Ramos (cell line): ENCODE data around the gene DAB1.

Experiments
- in situ Hi-C: fragments of 300-500 bp; cut with MboI; formaldehyde crosslinking; loops from one replicate; pipeline ENCODE4 v1.14.3; 2022; ENCODE audit warnings: low sequenced_read_pairs; ENCODE audit not compliant: unreplicated experiment

DAB1 gene

DNA sequence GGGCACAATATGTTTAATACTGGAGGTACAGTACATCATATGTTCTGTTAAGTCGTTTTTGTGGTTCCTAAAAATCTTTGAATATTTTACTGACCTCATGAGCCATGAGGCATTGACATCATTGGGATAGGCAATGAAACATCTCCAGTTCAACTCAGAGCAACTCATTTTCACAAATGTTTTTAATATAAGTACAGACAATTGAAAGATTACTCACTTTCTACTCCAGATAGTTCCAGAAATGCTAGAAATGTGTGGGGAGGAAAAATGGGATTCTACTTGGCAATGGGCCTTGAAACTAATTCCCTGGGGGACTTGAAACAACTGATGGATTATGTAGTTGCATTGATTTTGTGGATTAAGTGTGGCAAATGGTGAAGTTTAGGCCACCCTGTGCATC, 450.9 kb downstream of the DAB1 start:
- in situ Hi-C loops = no loop called here

DNA sequence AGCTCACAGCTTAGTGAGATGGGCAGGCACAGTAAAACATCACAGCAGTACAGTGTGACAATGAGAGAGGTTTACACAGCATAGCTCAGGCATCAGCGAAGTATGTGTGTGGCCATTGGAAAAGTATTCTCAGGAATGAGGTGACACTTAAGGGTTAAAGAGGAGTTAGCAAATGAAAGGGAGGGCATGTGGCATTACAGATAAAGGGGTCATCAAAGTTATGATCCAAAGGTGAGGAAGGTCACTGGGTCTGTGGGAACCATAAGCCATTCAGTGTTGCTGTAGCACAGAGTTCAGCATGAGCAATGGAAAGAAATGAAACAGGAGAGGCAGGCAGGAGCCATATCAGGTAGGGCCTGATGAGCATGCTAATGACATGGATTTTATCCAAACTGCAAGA, 453.6 kb downstream of the DAB1 start:
- in situ Hi-C loops = no loop called here

GRCh38 chr1:56968878-56969495, 454.9 kb downstream of the DAB1 start:
- in situ Hi-C loops = no loop called here

DNA sequence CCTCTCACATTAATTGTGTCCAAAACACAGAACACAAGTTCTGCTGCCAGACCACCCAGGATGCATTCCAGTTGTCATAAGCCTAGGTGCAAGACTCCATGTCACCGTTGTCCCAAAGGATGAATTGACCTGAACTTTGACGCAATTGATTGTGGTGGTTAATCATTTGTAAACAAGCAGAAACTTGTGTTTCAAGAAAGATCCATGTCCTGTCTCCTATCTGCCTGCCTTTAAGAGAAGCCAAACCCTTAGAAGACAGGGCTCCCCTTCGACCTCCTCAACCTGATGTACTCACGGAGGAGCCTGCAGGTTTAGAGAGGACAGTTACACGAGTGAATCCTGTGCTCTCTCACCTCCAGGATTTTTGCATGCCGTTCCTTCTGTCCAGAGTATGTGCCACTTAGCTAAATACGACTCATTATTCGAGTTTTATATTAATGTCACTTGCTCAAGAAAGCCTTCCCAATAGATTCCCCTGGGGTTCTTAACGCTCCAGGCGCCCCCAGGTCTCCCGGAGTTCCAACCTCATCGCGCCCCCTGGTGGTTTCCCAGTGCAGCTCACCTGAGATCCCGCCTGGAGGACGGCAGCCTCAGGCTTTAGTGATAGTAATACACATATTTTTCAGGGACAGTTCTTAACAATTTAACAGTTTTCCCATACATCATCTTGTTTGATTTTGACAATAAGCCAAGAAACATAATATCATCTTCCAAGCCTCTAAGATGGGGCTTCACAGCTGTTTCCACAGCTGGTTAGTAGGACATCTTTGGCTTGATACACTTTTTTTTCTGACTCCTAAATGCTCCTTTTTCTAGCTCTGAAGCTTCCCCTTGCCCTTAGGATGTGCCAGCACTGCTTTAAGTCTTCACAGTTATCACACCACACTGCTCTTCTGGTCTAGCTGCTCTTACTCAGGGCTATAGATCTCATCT, 455.7 kb downstream of the DAB1 start:
- in situ Hi-C loops = no loop called here

- in situ Hi-C loops = no loop called here
Observed at GRCh38 chr1:56967355-56967754, 456.5 kb downstream of the DAB1 start.

GRCh38 chr1:56966698-56966999, 457.2 kb downstream of the DAB1 start:
- in situ Hi-C loops = no loop called here

DNA sequence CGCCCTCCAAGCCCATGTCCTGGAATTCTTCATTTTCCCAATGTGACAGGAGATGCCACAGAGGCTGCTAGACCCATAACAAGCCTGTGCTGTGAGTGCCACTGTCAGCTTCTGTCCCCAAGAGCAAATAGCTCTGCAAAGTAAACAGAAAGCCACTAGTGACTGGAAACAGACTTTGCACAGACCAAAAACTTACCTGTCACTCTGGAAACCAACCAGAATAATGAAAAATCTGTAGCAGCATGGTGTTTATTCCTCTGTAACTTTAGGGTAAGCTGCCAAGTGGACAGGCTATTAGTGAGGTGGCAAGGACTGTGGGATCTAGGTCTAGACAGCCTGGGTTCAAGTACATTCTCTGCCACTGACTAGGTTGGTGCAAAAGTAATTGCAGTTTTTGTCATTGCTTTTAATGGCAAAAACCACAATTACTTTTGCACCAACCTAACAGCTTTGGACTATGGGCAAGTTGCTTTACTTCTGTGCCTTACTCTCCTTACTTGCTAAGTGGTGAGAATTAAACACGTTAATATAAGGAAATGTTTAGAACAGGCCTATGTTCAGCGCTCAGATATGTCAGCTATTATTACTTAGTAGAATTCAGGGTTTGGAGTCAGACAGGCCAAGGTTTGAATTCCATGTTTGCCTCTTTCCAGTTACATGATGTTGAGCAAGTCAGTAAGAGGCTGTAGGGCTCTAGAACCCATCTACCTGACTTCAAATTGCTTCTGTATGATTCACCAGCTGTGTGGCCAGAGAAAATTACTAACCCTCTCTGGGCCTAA, 457.8 kb downstream of the DAB1 start, which contains the start of gene C8B:
C8B (minus strand) TSS at position 100 of the 782 bp plus-strand sequence; CDS start at position 33, 67 bp downstream.
- in situ Hi-C loops = no loop called here

GRCh38 chr1:56965191-56965590, 458.7 kb downstream of the DAB1 start:
- in situ Hi-C loops = no loop called here

DNA sequence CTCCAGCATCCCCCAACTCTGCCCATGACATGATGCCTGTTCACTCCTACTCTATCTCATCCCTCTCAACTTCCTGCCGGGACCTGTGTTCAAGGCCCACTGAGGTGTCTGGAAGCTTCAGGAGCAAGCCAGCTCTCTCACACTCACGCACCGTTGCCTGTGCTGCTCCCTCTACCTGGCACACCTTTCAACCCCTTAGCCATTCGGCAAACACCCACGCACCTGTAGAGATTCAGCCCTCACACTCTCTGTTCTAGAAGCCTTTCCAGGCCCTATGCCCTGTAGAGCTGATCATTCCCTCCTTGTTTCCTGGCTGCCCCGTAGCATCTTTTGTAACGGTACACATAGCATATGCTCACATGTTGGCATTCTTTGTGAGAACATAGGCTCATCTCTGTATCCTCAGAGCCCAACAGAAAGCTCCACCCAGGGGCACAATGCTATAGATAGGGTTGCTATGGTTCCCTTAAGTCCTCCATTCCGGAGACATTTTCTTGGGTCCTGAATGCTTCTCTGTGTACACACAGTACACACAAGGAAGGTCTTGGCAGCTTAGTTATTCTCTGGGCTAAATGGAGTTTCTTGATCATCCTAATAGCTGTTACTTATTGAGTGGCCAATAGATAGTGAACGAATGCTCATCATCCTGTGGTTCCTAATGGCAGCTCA, 459.4 kb downstream of the DAB1 start:
- in situ Hi-C loops = no loop called here

- in situ Hi-C loops = no loop called here
Observed at GRCh38 chr1:56963667-56964066, 460.2 kb downstream of the DAB1 start.

GRCh38 chr1:56961426-56961825, 462.4 kb downstream of the DAB1 start:
- in situ Hi-C loops = no loop called here

DNA sequence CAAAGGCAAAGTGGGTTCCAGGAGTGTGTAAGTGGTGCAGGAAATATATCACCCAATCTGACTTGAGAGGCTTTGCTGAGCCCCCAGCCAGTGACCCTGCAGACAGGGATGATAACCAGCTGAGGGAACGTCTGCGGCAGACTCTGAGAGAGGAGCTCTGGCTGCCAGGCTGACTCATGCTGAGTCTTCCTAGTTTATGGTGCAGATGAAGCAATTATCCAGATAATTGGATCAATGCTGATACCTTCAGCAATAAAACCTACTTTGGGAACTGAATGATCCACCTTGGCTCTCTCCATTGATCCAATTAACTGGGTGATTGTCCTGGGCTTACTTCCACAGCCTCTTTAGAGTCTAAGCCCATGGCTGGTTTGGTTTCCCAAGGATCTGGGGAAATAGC, 465.3 kb downstream of the DAB1 start:
- in situ Hi-C loops = no loop called here

DNA sequence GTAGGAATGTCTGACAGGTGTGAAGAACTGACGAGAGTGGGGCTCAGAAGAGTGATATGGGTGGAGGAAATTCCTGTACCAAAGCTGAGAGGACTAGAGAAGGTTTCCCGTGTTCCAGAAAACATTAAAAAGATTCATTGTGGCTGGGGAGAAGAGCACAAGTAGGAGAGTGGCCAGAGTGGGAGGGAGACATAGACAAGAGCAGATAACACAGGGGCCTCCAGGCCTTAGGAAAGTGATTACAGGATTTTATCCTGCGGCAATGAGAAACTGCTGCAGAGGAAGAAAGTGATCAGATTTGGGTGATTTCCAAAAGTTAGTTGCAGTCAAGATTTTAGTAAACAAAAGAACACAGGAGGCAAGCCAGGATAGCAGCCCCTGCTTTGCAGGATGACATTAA, 465.9 kb downstream of the DAB1 start:
- in situ Hi-C loops = no loop called here

GRCh38 chr1:56954664-56955063, 469.2 kb downstream of the DAB1 start:
- in situ Hi-C loops = no loop called here

DNA sequence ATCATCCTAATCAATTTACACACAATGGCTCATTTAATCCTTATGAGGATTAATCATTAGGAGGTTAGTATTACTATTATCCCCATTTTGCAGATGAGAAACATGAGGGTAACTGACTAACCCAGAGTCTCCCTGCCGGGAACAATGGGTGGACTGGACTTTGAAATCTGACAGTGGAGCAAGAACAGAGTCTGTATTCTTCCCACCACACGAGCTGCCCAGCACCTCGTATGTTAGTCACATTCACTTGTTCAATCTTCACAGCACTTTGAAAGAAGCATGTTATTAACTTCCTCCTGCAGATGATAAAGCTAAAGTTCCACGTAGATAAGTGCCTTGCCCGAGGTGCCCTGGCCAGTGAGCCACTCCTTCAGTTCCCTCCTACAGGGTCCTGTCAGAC, 470.5 kb downstream of the DAB1 start:
- in situ Hi-C loops = no loop called here

- in situ Hi-C loops = no loop called here
Observed at GRCh38 chr1:56952501-56952900, 471.4 kb downstream of the DAB1 start.

DNA sequence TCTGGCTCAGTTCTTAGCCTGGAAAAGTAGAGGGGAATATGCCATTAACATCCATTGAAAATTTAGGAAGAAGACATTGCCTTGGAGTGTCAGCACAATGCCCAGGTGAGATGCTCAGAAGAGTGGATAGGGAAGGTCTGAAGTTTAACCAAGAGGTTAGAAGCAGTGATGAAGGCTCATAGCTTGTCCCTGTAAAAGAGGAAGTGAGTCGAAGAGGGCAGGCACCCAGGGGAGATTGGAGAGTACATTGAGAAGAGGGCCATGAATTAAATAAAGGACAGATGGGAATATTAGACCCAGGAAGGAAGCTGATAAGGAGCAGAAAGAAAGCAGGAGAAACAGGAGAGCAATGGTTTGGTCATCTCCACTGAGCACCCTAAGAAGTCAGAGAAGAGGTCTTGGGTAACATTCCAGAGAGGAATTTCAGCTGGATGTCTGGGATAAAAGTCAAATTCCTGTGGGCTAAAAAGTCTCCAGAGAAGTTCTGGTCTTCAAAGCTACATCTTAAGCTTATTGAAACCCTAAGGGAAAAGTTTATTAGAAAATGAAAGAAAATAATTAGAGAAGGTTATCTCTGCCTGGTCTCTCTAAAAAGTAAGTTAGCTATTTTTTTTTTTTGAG, 475.3 kb downstream of the DAB1 start:
- in situ Hi-C loops = no loop called here
